Endodermal cell (in vitro differentiated cells): ENCODE measurements around the gene SMG6. TPM values are rescaled to one million over a fixed set of nuclear protein-coding genes. Genes with fewer than 3 reads are reported as not detected.

Experiments used
- DNase-seq: peaks from one replicate; pipeline ENCODE4 v3.0.0-alpha.2; 2017
- H3K27ac ChIP-seq: 2 replicates; pipeline ENCODE4 v1.5.1; 2013; ENCODE audit warnings: mild to moderate bottlenecking, low read depth, low read length, moderate library complexity
- H3K27me3 ChIP-seq: 2 replicates; pipeline ENCODE4 v1.6.1; 2013; ENCODE audit warnings: mild to moderate bottlenecking, low read length, moderate library complexity; ENCODE audit not compliant: insufficient read depth, control insufficient read depth, poor library complexity, severe bottlenecking
- H3K36me3 ChIP-seq: 2 replicates; pipeline ENCODE4 v1.7.0; 2013; ENCODE audit warnings: mild to moderate bottlenecking, low read length, moderate library complexity; ENCODE audit not compliant: control insufficient read depth, insufficient read depth
- H3K4me1 ChIP-seq: one replicate; pipeline ENCODE4 v1.7.0; 2013; ENCODE audit warnings: low read length; ENCODE audit not compliant: control insufficient read depth, insufficient read depth
- H3K4me3 ChIP-seq: 2 replicates; pipeline ENCODE4 v1.5.1; 2013; ENCODE audit warnings: mild to moderate bottlenecking, low read length, moderate library complexity
- H3K9ac ChIP-seq: 2 replicates; pipeline ENCODE4 v1.6.1; 2013; ENCODE audit warnings: mild to moderate bottlenecking, low read length, moderate library complexity; ENCODE audit not compliant: poor library complexity, severe bottlenecking; ENCODE audit errors: extremely low read depth
- H3K9me3 ChIP-seq: 2 replicates; pipeline ENCODE4 v1.6.1; 2013; ENCODE audit warnings: mild to moderate bottlenecking, low read length, moderate library complexity; ENCODE audit not compliant: control insufficient read depth
- H3K27ac Mint-ChIP-seq: 2 replicates; pipeline ENCODE4 v1.8.0; 2020; ENCODE audit warnings: mixed read lengths
- H3K27me3 Mint-ChIP-seq: 2 replicates; pipeline ENCODE4 v1.8.0; 2021; ENCODE audit warnings: mild to moderate bottlenecking, mixed read lengths; ENCODE audit not compliant: insufficient read depth
- H3K36me3 Mint-ChIP-seq: 2 replicates; pipeline ENCODE4 v1.8.0; 2020; ENCODE audit warnings: low read depth, mixed read lengths
- H3K4me1 Mint-ChIP-seq: 2 replicates; pipeline ENCODE4 v1.8.0; 2020; ENCODE audit warnings: mixed read lengths
- H3K4me3 Mint-ChIP-seq: 2 replicates; pipeline ENCODE4 v1.8.0; 2020; ENCODE audit warnings: mild to moderate bottlenecking, moderate library complexity, mixed read lengths
- H3K9me3 Mint-ChIP-seq: 2 replicates; pipeline ENCODE4 v1.8.0; 2020; ENCODE audit warnings: mild to moderate bottlenecking, mixed read lengths
- CTCF ChIP-seq: fragments of 200-600 bp; sonication (generic); conservative IDR thresholded peaks from 2 replicates; pipeline ENCODE4 v1.5.0; 2021; ENCODE audit warnings: antibody characterized with exemption, mild to moderate bottlenecking
- WGBS, 2 experiments: methylation state at CpG; one replicate each; pipeline versions ENCODE4 v1.1.5 to v1.1.7; 2013; ENCODE audit warnings: missing lambda C conversion rate in 2 of 2, mixed read lengths in 1 of 2; ENCODE audit not compliant: insufficient coverage in 1 of 2, insufficient read length in 1 of 2; 5-methylcytosine and 5-hydroxymethylcytosine counted together
- total RNA-seq, 2 donors: library from RNA; stranded (reverse); fragmentation: NEBNext Ultra II Directional in 1 of 2; extraction: Animal tissue kit (Norgen Biotek cat#: 25700) in 1 of 2; gene quantifications; 2 replicates in 1 of 2; 3 replicates in 1 of 2; pipeline ENCODE4 v1.2.1, GENCODE V29; 2021

SMG6 gene
- total RNA-seq, 2 donors from 2014 or later: 44.3 to 56.7 TPM

- TF ChIP-seq CTCF: no peak
- H3K27me3 ChIP-seq: no peaks in the 10 kb centered on the region
- DNase-seq: no peak
- Mint-ChIP-seq H3K4me3 (no peak overlapping the region), H3K27ac (peak overlapping the region; percentile 22), H3K27me3 (no peaks in the 10 kb centered on the region), H3K9me3 (no peaks in the 10 kb centered on the region), H3K36me3 (peaks cover 45% of the 10 kb centered on the region), H3K4me1 (peaks cover 4% of the 10 kb centered on the region)
- H3K4me3 ChIP-seq: no peak overlapping the region
- H3K9ac ChIP-seq: no peak overlapping the region
- H3K27ac ChIP-seq: peak overlapping the region; percentile 68
- no peaks in the 10 kb centered on the region for H3K4me1 ChIP-seq
- peaks cover 61% of the 10 kb centered on the region for H3K36me3 ChIP-seq
- H3K9me3 ChIP-seq: no peaks in the 10 kb centered on the region
- WGBS, 2 experiments: 74 to 93% methylated on average over 7 to 10 of the region's 10 CpGs
Observed at GRCh38 chr17:2222901-2223616, 80.5 kb downstream of the SMG6 start.

GRCh38 chr17:2222301-2222700 is 81.3 kb downstream of the SMG6 start:
- Histone ChIP-seq H3K27ac (no peak overlapping the region), H3K9me3 (no peaks in the 10 kb centered on the region), H3K4me1 (no peaks in the 10 kb centered on the region), H3K4me3 (no peak overlapping the region), H3K27me3 (no peaks in the 10 kb centered on the region), H3K36me3 (peaks cover 57% of the 10 kb centered on the region), H3K9ac (no peak overlapping the region)
- H3K4me1 Mint-ChIP-seq: peaks cover 4% of the 10 kb centered on the region
- H3K27ac Mint-ChIP-seq: no peak overlapping the region
- no peaks in the 10 kb centered on the region for H3K27me3 Mint-ChIP-seq
- DNase-seq: no peak
- H3K9me3 Mint-ChIP-seq: no peaks in the 10 kb centered on the region
- peaks cover 46% of the 10 kb centered on the region for H3K36me3 Mint-ChIP-seq
- TF ChIP-seq CTCF: no peak
- no peak overlapping the region for H3K4me3 Mint-ChIP-seq
- WGBS, 2 experiments: 86 to 94% methylated on average over 2 to 5 of the region's 5 CpGs

- DNase-seq: no peak
- Histone ChIP-seq H3K9ac (no peak overlapping the region), H3K9me3 (no peaks in the 10 kb centered on the region), H3K4me1 (peaks cover 8% of the 10 kb centered on the region), H3K27ac (no peak overlapping the region), H3K27me3 (no peaks in the 10 kb centered on the region), H3K36me3 (peaks cover 38% of the 10 kb centered on the region), H3K4me3 (no peak overlapping the region)
- H3K27me3 Mint-ChIP-seq: no peaks in the 10 kb centered on the region
- peaks cover 34% of the 10 kb centered on the region for H3K36me3 Mint-ChIP-seq
- peak overlapping the region; percentile 38 for H3K27ac Mint-ChIP-seq
- no peak overlapping the region for H3K4me3 Mint-ChIP-seq
- H3K4me1 Mint-ChIP-seq: peaks cover 25% of the 10 kb centered on the region
- WGBS, 2 experiments: 88 to 96% methylated on average over 5 to 8 of the region's 8 CpGs
- H3K9me3 Mint-ChIP-seq: no peaks in the 10 kb centered on the region
- TF ChIP-seq CTCF: no peak
Observed at GRCh38 chr17:2218426-2218825, 85.2 kb downstream of the SMG6 start.
